ENCODE measurements around the gene MAN1C1.

Gene MAN1C1

DNA sequence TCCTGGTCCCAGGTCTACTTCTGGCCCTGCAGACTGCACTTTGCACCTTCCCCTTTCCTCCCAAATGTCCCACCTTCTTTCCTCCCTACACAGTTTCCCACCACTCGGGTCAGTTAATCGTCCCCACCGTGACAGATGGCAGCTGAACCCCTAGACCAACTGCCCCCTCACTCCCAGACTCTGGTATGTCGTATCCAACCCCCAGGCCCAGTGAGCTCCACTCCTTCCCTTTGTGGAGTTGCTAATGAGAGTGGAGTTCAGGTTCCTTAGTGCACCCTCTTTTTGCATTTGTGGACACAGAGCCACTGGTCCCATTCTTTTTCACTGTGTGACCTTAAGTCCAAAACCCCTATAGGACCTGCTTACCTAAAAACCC is 1.8 kb downstream of the MAN1C1 start:
- no peaks in the 10 kb centered on the region for H3K9me2 ChIP-seq (replicated peaks; ENCODE audit: insufficient read depth, low read length)
- H3K79me2 ChIP-seq (ENCODE audit: insufficient read depth, low read length) = no peaks in the 10 kb centered on the region
- H3K27ac ChIP-seq (ENCODE audit: low read depth, low read length) = no peak overlapping the region
- H2AFZ ChIP-seq (ENCODE audit: low read depth, low read length, severe bottlenecking) = no peak overlapping the region
- no peaks in the 10 kb centered on the region for H4K20me1 ChIP-seq (ENCODE audit: low read depth, low read length)
- no peak overlapping the region for H3K9ac ChIP-seq (ENCODE audit: low read length)
- H3K4me2 ChIP-seq (ENCODE audit: low read depth, low read length, poor library complexity, severe bottlenecking) = no peak overlapping the region
- TF ChIP-seq EZH2phosphoT487 (conservative IDR thresholded peaks at IDR 0.05; ENCODE audit: low read length) = no peak
- H3K27me3 ChIP-seq (ENCODE audit: low read length) = no peaks in the 10 kb centered on the region
- H3F3A ChIP-seq (ENCODE audit: insufficient read depth) = peaks cover 4% of the 10 kb centered on the region; the same call in 1 of the 2 replicates
- H3K36me3 ChIP-seq (ENCODE audit: low read length) = no peaks in the 10 kb centered on the region
- no peak overlapping the region for H3K4me3 ChIP-seq (ENCODE audit: insufficient read depth, low read length, poor library complexity, severe bottlenecking)
- H3K9me3 ChIP-seq (ENCODE audit: insufficient read depth, low read length) = no peaks in the 10 kb centered on the region

DNA sequence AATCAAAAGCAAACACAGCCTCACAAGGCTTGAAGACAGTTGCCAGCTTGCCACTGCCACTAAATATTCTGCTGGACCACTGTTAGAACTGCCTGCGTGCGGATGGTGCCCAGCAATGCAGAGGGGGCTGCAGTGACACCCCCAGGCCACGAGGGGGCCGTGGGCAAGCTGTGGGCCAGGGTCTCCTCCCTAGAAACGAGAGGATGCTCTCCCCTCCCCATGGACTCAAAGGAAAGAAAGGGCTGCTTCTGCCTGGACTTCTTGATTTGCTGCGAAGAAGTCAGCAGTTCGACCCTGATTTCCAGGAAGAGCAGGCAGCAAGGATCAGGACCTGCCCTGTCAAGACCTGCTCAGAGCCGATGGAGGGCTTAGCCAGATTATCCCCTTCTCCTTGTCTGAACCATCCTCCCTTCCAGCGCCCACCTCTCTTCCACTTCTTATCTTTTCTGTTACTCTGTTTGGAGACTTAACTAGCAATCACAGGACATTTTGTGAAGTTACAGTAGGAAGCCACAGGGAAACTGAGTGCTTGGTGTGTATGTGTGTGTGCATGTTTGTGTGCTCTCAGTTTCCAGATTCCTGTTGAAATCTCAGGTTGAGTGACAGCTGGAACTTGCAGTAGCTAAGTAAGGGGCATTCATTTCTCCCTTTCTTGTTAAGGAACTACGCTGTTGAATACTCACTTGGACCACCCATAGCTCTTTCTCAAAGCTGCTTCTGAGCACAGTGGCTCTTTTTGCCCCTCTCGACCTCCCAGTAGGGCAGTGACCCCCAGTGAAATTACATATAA is 2.7 kb downstream of the MAN1C1 start:
- Histone ChIP-seq H2AFZ (ENCODE audit: low read depth, low read length, severe bottlenecking) (no peak overlapping the region), H3K27me3 (ENCODE audit: low read length) (no peaks in the 10 kb centered on the region), H3K36me3 (ENCODE audit: low read length) (no peaks in the 10 kb centered on the region), H3F3A (ENCODE audit: insufficient read depth) (peaks cover 4% of the 10 kb centered on the region; the same call in 1 of the 2 replicates), H4K20me1 (ENCODE audit: low read depth, low read length) (no peaks in the 10 kb centered on the region), H3K9me3 (ENCODE audit: insufficient read depth, low read length) (no peaks in the 10 kb centered on the region), H3K79me2 (ENCODE audit: insufficient read depth, low read length) (no peaks in the 10 kb centered on the region), H3K9me2 (replicated peaks; ENCODE audit: insufficient read depth, low read length) (no peaks in the 10 kb centered on the region), H3K9ac (ENCODE audit: low read length) (no peak overlapping the region), H3K27ac (ENCODE audit: low read depth, low read length) (no peak overlapping the region), H3K4me3 (ENCODE audit: insufficient read depth, low read length, poor library complexity, severe bottlenecking) (no peak overlapping the region), H3K4me2 (ENCODE audit: low read depth, low read length, poor library complexity, severe bottlenecking) (no peak overlapping the region)
- TF ChIP-seq, protein P1, sequence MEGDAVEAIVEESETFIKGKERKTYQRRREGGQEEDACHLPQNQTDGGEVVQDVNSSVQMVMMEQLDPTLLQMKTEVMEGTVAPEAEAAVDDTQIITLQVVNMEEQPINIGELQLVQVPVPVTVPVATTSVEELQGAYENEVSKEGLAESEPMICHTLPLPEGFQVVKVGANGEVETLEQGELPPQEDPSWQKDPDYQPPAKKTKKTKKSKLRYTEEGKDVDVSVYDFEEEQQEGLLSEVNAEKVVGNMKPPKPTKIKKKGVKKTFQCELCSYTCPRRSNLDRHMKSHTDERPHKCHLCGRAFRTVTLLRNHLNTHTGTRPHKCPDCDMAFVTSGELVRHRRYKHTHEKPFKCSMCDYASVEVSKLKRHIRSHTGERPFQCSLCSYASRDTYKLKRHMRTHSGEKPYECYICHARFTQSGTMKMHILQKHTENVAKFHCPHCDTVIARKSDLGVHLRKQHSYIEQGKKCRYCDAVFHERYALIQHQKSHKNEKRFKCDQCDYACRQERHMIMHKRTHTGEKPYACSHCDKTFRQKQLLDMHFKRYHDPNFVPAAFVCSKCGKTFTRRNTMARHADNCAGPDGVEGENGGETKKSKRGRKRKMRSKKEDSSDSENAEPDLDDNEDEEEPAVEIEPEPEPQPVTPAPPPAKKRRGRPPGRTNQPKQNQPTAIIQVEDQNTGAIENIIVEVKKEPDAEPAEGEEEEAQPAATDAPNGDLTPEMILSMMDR (IDR thresholded peaks at IDR 0.05; ENCODE audit: insufficient read depth, low read length, poor library complexity, severe bottlenecking) = no peak
- TF ChIP-seq EZH2phosphoT487 (conservative IDR thresholded peaks at IDR 0.05; ENCODE audit: low read length) = no peak

DNA sequence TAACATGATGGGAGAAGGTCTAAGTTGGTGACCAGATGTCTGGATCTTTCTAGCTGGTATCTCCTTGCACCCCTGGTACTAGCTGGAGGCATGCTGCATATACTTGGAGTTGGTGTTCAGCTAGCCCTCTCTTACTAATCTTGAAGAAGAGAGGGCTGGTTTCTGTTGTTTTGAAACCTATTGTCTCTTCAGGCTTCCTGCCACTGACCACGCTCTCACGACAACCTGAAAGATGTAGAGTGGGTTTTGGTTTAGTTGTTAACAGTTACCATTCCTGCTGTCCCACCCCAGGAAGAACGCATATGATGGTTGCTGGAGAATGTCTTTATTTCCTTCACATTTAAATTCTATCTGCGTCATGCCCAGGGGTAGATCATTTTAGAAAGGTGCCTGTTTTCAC is 3.6 kb downstream of the MAN1C1 start:
- no peak overlapping the region for H3K9ac ChIP-seq (ENCODE audit: low read length)
- no peaks in the 10 kb centered on the region for H3K36me3 ChIP-seq (ENCODE audit: low read length)
- no peaks in the 10 kb centered on the region for H3K9me2 ChIP-seq (replicated peaks; ENCODE audit: insufficient read depth, low read length)
- no peak overlapping the region for H2AFZ ChIP-seq (ENCODE audit: low read depth, low read length, severe bottlenecking)
- no peaks in the 10 kb centered on the region for H3K79me2 ChIP-seq (ENCODE audit: insufficient read depth, low read length)
- no peak overlapping the region for H3K4me3 ChIP-seq (ENCODE audit: insufficient read depth, low read length, poor library complexity, severe bottlenecking)
- H4K20me1 ChIP-seq (ENCODE audit: low read depth, low read length) = no peaks in the 10 kb centered on the region
- TF ChIP-seq, protein P1 (IDR thresholded peaks at IDR 0.05; ENCODE audit: insufficient read depth, low read length, poor library complexity, severe bottlenecking) = no peak
- TF ChIP-seq EZH2phosphoT487 (conservative IDR thresholded peaks at IDR 0.05; ENCODE audit: low read length) = no peak
- H3K9me3 ChIP-seq (ENCODE audit: insufficient read depth, low read length) = no peaks in the 10 kb centered on the region
- no peak overlapping the region for H3K4me2 ChIP-seq (ENCODE audit: low read depth, low read length, poor library complexity, severe bottlenecking)
- H3K27ac ChIP-seq (ENCODE audit: low read depth, low read length) = no peak overlapping the region
- no peaks in the 10 kb centered on the region for H3K27me3 ChIP-seq (ENCODE audit: low read length)
- peaks cover 4% of the 10 kb centered on the region; the same call in 1 of the 2 replicates for H3F3A ChIP-seq (ENCODE audit: insufficient read depth)

DNA sequence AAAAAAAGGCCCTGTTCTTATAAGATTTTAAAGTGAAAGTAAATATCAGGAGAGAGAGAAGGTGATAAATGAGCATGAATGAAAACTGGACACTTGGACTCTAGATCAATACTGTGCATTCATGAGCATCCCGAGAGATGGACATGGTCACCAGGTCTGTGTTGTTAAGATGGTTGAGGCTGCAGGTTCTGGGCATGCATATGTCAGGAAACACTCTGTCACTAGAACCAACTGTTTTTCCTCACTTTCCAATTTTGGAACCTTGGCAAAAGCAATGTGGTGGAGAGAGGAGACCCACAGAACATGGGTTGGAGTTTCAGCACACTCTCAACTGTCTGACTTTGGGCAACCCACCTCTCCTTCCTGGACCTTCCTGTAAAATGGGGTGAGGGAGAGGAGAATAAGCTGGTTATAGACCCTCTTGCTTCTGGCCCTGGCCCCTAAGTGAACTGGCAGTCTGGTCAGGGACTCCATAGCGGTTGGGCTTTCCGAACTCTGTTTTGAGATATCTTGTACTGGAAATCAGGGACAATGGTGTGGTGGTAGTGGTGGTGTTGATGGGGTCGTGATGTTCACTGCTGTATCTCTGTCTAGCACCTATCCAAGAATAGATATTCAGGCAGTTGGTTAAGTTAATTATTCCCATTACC is 4.2 kb downstream of the MAN1C1 start:
- Histone ChIP-seq H3K79me2 (ENCODE audit: insufficient read depth, low read length) (no peaks in the 10 kb centered on the region), H2AFZ (ENCODE audit: low read depth, low read length, severe bottlenecking) (no peak overlapping the region), H3K9me2 (replicated peaks; ENCODE audit: insufficient read depth, low read length) (no peaks in the 10 kb centered on the region), H3K4me3 (ENCODE audit: insufficient read depth, low read length, poor library complexity, severe bottlenecking) (no peak overlapping the region), H3K27ac (ENCODE audit: low read depth, low read length) (no peak overlapping the region), H4K20me1 (ENCODE audit: low read depth, low read length) (no peaks in the 10 kb centered on the region), H3K9me3 (ENCODE audit: insufficient read depth, low read length) (no peaks in the 10 kb centered on the region), H3F3A (ENCODE audit: insufficient read depth) (no peaks in the 10 kb centered on the region), H3K4me2 (ENCODE audit: low read depth, low read length, poor library complexity, severe bottlenecking) (no peak overlapping the region), H3K36me3 (ENCODE audit: low read length) (no peaks in the 10 kb centered on the region), H3K27me3 (ENCODE audit: low read length) (0 out of 2 replicates have a peak, but pooled peaks cover 1% of the 10 kb centered on the region), H3K9ac (ENCODE audit: low read length) (no peak overlapping the region)
- TF ChIP-seq, protein P1 (IDR thresholded peaks at IDR 0.05; ENCODE audit: insufficient read depth, low read length, poor library complexity, severe bottlenecking) = no peak
- no peak for TF ChIP-seq EZH2phosphoT487 (conservative IDR thresholded peaks at IDR 0.05; ENCODE audit: low read length)
